HG03575 (cell line): ENCODE measurements around the gene FGFBP3.

Experiments used
- ATAC-seq: cut with Tn5 transposase; IDR thresholded peaks from one replicate; pipeline ENCODE4 v1.9.1; 2021; ENCODE audit not compliant: unreplicated experiment, insufficient number of reproducible peaks, low FRiP score; ENCODE audit errors: extremely low read depth

Gene FGFBP3

GRCh38 chr10:91909117-91909677 lies at the start of gene FGFBP3:
FGFBP3 (minus strand) TSS chr10:91909486; CDS start chr10:91908969, 517 bp downstream.
- no peak for ATAC-seq

- no peak for ATAC-seq
Observed at GRCh38 chr10:91957091-91957490, 47.8 kb upstream of the FGFBP3 start.

GRCh38 chr10:91955114-91955513 lies 45.8 kb upstream of the FGFBP3 start:
- no peak for ATAC-seq

- ATAC-seq = no peak
Observed at GRCh38 chr10:91953600-91954160, 44.4 kb upstream of the FGFBP3 start.

GRCh38 chr10:91944880-91945630 lies 35.8 kb upstream of the FGFBP3 start:
- no peak for ATAC-seq

GRCh38 chr10:91941426-91941825 lies 32.1 kb upstream of the FGFBP3 start:
- ATAC-seq = no peak

GRCh38 chr10:91939653-91940052 lies 30.4 kb upstream of the FGFBP3 start:
- ATAC-seq = no peak

- no peak for ATAC-seq
Observed at GRCh38 chr10:91935886-91936285, 26.6 kb upstream of the FGFBP3 start.

GRCh38 chr10:91932737-91933136 lies 23.5 kb upstream of the FGFBP3 start:
- ATAC-seq = no peak

- no peak for ATAC-seq
Observed at GRCh38 chr10:91931526-91932190, 22.4 kb upstream of the FGFBP3 start.

- no peak for ATAC-seq
Observed at GRCh38 chr10:91930939-91931338, 21.7 kb upstream of the FGFBP3 start.

GRCh38 chr10:91925022-91925320 lies 15.7 kb upstream of the FGFBP3 start:
- ATAC-seq = no peak

GRCh38 chr10:91924212-91925021 lies 15.1 kb upstream of the FGFBP3 start:
- no peak for ATAC-seq

GRCh38 chr10:91923371-91924211 lies 14.3 kb upstream of the FGFBP3 start, which contains the start of gene BTAF1:
BTAF1 (plus strand) TSS chr10:91923770; CDS start chr10:91924077, 307 bp downstream.
- ATAC-seq = peak; percentile 87

- ATAC-seq = no peak
Observed at GRCh38 chr10:91919651-91920050, 10.4 kb upstream of the FGFBP3 start.

GRCh38 chr10:91910467-91910866 lies 1.2 kb upstream of the FGFBP3 start:
- no peak for ATAC-seq

- ATAC-seq = peak; percentile 49
Observed at GRCh38 chr10:91908337-91909116, 759 bp downstream of the FGFBP3 start.

GRCh38 chr10:91907914-91908336 lies 1.4 kb downstream of the FGFBP3 start:
- ATAC-seq = no peak
